Measurements from ENCODE around the gene PPIE.

DNA sequence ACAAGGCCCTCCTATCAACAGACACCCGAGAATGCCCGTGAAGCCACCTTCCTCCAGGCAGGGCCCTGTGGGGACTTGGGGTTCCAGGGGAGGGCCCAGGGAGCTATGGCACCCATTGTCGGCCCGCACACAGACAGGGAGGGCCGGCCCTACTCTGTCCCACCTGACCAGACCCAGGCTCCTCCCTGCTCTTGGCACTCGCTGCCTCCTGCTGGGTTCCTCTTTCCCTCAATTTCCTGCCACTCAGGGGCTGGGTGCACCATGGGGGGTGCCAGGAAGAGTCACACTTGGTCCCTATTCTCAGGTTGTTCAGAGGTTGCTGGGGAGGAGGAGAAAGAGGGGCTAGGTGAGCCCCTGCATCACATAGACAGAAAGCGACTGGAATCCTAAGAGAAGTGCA lies 40.5 kb downstream of the PPIE start:
- TF ChIP-seq, protein P1, sequence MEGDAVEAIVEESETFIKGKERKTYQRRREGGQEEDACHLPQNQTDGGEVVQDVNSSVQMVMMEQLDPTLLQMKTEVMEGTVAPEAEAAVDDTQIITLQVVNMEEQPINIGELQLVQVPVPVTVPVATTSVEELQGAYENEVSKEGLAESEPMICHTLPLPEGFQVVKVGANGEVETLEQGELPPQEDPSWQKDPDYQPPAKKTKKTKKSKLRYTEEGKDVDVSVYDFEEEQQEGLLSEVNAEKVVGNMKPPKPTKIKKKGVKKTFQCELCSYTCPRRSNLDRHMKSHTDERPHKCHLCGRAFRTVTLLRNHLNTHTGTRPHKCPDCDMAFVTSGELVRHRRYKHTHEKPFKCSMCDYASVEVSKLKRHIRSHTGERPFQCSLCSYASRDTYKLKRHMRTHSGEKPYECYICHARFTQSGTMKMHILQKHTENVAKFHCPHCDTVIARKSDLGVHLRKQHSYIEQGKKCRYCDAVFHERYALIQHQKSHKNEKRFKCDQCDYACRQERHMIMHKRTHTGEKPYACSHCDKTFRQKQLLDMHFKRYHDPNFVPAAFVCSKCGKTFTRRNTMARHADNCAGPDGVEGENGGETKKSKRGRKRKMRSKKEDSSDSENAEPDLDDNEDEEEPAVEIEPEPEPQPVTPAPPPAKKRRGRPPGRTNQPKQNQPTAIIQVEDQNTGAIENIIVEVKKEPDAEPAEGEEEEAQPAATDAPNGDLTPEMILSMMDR (conservative IDR thresholded peaks at IDR 0.05; ENCODE audit: low read depth, low read length): no peak
- TF ChIP-seq, protein P2, sequence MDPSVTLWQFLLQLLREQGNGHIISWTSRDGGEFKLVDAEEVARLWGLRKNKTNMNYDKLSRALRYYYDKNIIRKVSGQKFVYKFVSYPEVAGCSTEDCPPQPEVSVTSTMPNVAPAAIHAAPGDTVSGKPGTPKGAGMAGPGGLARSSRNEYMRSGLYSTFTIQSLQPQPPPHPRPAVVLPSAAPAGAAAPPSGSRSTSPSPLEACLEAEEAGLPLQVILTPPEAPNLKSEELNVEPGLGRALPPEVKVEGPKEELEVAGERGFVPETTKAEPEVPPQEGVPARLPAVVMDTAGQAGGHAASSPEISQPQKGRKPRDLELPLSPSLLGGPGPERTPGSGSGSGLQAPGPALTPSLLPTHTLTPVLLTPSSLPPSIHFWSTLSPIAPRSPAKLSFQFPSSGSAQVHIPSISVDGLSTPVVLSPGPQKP (IDR thresholded peaks at IDR 0.05; ENCODE audit: borderline replicate concordance, low read depth, low read length): no peak
- no peak for TF ChIP-seq POLR2A (IDR thresholded peaks at IDR 0.05; ENCODE audit: low read depth, low read length)
- TF ChIP-seq NFE2L2 (IDR thresholded peaks at IDR 0.05; ENCODE audit: low read depth, low read length): no peak
- TF ChIP-seq SMC3 (IDR thresholded peaks at IDR 0.05; ENCODE audit: low read depth, low read length): no peak
- no peak for TF ChIP-seq FOS (IDR thresholded peaks at IDR 0.05; ENCODE audit: low read depth, low read length)
- TF ChIP-seq MAZ (IDR thresholded peaks at IDR 0.05; ENCODE audit: borderline replicate concordance, low read depth, low read length): no peak
- TF ChIP-seq RAD21 (IDR thresholded peaks at IDR 0.05; ENCODE audit: low read length): no peak
- no peak for TF ChIP-seq CEBPB (IDR thresholded peaks at IDR 0.05; ENCODE audit: low read depth, low read length)
- TF ChIP-seq RFX5 (IDR thresholded peaks at IDR 0.05; ENCODE audit: low read depth, low read length): no peak
- no peak for TF ChIP-seq CHD1 (IDR thresholded peaks at IDR 0.05; ENCODE audit: low read depth, low read length)
- TF ChIP-seq, protein P3, sequence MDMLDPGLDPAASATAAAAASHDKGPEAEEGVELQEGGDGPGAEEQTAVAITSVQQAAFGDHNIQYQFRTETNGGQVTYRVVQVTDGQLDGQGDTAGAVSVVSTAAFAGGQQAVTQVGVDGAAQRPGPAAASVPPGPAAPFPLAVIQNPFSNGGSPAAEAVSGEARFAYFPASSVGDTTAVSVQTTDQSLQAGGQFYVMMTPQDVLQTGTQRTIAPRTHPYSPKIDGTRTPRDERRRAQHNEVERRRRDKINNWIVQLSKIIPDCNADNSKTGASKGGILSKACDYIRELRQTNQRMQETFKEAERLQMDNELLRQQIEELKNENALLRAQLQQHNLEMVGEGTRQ (IDR thresholded peaks at IDR 0.05; ENCODE audit: low read depth, low read length): no peak
- no peak for TF ChIP-seq MAFK (IDR thresholded peaks at IDR 0.05; ENCODE audit: low read depth, low read length)

All from IMR-90 (cell line).